Activated T-cell treated with anti-CD3 and anti-CD28 coated beads, Interleukin-2, amount 50 U/mL, for 24 hours (primary cell): ENCODE data around the gene SMIM9.
"Not testable (repeated sequence)": the region's sequence is repeated elsewhere in the genome, so short reads cannot be mapped to it uniquely, and the experiment has no call there.

ENCODE experiments used
- DNase-seq: peaks from one replicate; pipeline ENCODE4 v3.0.0-alpha.2; 2020
- H3K27ac Mint-ChIP-seq: 2 replicates; pipeline ENCODE4 v1.8.0; 2020; ENCODE audit warnings: mild to moderate bottlenecking, mixed read lengths
- H3K27me3 Mint-ChIP-seq: 2 replicates; pipeline ENCODE4 v1.8.0; 2020; ENCODE audit warnings: mixed read lengths
- H3K36me3 Mint-ChIP-seq: 2 replicates; pipeline ENCODE4 v1.8.0; 2020; ENCODE audit warnings: low read depth, mixed read lengths
- H3K4me1 Mint-ChIP-seq: 2 replicates; pipeline ENCODE4 v1.8.0; 2020; ENCODE audit warnings: low read depth, mixed read lengths
- H3K4me3 Mint-ChIP-seq: 2 replicates; pipeline ENCODE4 v1.8.0; 2020; ENCODE audit warnings: mild to moderate bottlenecking, moderate library complexity, mixed read lengths
- H3K9me3 Mint-ChIP-seq: 2 replicates; pipeline ENCODE4 v1.8.0; 2020; ENCODE audit warnings: mixed read lengths

The SMIM9 gene

DNA sequence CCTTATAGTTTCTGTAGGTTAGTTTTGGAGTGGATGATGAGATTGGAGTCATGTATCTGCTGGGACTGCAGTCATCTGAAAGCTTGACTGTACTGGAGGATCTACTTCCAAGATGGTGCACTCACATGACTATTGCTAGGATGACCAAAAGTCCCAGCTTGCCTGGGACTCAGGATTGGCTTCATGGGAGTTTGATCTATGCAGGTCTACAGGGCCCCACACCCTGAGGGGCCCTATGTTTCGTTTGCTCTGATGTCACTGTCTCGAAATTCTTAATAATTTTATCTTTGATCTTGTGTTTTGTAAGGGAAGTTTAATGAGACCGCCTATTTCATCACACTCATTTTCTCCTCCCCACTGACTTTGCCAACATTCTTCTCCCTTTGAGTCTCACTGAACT lies at the start of gene SMIM9:
SMIM9 (minus strand) TSS at position 101 of the 400 bp plus-strand sequence. CDS start 3,806 bp downstream, outside the sequence.
- H3K4me3 Mint-ChIP-seq: no peak within 1 kb of the TSS
- H3K4me1 Mint-ChIP-seq: no peaks in the 10 kb centered on the region
- no peaks in the 10 kb centered on the region for H3K9me3 Mint-ChIP-seq
- H3K27ac Mint-ChIP-seq: no peak within 1 kb of the TSS
- H3K36me3 Mint-ChIP-seq: no peaks in the 10 kb centered on the region
- H3K27me3 Mint-ChIP-seq: peaks cover 13% of the 10 kb centered on the region
- DNase-seq: no peak

GRCh38 chrX:154884069-154884468 lies 49.6 kb upstream of the SMIM9 start:
- H3K27me3 Mint-ChIP-seq, H3K36me3 Mint-ChIP-seq: not testable (repeated sequence)

DNA sequence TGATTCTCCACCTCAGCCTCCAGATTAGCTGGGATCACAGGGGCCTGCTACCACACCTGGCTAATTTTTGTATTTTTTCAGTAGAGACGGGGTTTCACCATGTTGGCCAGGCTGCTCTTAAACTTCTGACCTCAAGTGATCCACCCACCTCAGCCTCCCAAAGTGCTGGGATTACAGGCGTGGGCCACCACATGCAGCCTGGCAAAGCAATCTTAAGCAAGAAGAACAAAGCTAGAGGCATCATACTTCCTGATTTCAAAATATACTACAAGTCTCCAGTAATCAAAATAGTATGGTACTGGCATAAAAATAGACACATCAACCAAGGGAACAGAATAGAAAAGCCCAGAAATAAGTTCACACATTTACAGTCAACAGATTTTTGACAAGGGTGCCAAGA lies 38.9 kb upstream of the SMIM9 start:
- Mint-ChIP-seq H3K9me3 (peaks cover 19% of the 10 kb centered on the region), H3K4me3 (no peak overlapping the region), H3K36me3 (no peaks in the 10 kb centered on the region), H3K27me3 (no peaks in the 10 kb centered on the region), H3K27ac (no peak overlapping the region), H3K4me1 (no peaks in the 10 kb centered on the region)
- no peak for DNase-seq

More at GRCh38 chrX:154884069-154884468, 49.6 kb upstream of the SMIM9 start:
- H3K4me1 Mint-ChIP-seq, H3K27ac Mint-ChIP-seq, H3K9me3 Mint-ChIP-seq, DNase-seq, H3K4me3 Mint-ChIP-seq: not testable (repeated sequence)

DNA sequence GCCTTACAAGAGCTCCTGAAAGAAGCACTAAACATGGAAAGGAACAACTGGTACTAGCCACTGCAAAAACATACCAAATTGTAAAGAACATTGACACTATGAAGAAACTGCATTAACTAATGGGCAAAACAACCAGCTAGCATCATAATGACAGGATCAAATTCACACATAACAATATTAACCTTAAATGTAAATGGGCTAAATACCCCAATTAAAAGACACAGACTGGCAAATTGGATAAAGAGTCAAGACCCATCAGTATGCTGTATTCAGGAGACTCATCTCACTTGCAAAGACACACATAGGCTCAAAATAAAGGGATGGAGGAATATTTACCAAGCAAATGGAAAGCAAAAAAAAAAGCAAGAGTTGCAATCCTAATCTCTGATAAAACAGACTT lies 34.1 kb upstream of the SMIM9 start:
- H3K9me3 Mint-ChIP-seq: peaks cover 24% of the 10 kb centered on the region
- not testable (repeated sequence) for H3K4me3 Mint-ChIP-seq

GRCh38 chrX:154855256-154855655 lies 20.8 kb upstream of the SMIM9 start:
- H3K27ac Mint-ChIP-seq: no peak overlapping the region
- no peak for DNase-seq
- H3K4me3 Mint-ChIP-seq: no peak overlapping the region
- peaks cover 12% of the 10 kb centered on the region for H3K27me3 Mint-ChIP-seq
- H3K36me3 Mint-ChIP-seq: no peaks in the 10 kb centered on the region
- H3K9me3 Mint-ChIP-seq: no peaks in the 10 kb centered on the region
- H3K4me1 Mint-ChIP-seq: no peaks in the 10 kb centered on the region

More for the DNA sequence above, 34.1 kb upstream of the SMIM9 start:
- not testable (repeated sequence) for H3K27ac Mint-ChIP-seq, H3K27me3 Mint-ChIP-seq, H3K4me1 Mint-ChIP-seq, H3K36me3 Mint-ChIP-seq, DNase-seq

- DNase-seq: no peak
Observed at GRCh38 chrX:154850957-154851611, 16.6 kb upstream of the SMIM9 start.

GRCh38 chrX:154840856-154841255 lies 6.4 kb upstream of the SMIM9 start:
- Mint-ChIP-seq H3K4me1 (no peaks in the 10 kb centered on the region), H3K4me3 (no peak overlapping the region), H3K27ac (no peak overlapping the region), H3K27me3 (no peaks in the 10 kb centered on the region), H3K36me3 (no peaks in the 10 kb centered on the region), H3K9me3 (no peaks in the 10 kb centered on the region)
- no peak for DNase-seq

More at GRCh38 chrX:154850957-154851611, 16.6 kb upstream of the SMIM9 start:
- Mint-ChIP-seq H3K4me3 (no peak overlapping the region), H3K9me3 (no peaks in the 10 kb centered on the region), H3K27me3 (peaks cover 9% of the 10 kb centered on the region), H3K4me1 (no peaks in the 10 kb centered on the region), H3K27ac (no peak overlapping the region), H3K36me3 (no peaks in the 10 kb centered on the region)

DNA sequence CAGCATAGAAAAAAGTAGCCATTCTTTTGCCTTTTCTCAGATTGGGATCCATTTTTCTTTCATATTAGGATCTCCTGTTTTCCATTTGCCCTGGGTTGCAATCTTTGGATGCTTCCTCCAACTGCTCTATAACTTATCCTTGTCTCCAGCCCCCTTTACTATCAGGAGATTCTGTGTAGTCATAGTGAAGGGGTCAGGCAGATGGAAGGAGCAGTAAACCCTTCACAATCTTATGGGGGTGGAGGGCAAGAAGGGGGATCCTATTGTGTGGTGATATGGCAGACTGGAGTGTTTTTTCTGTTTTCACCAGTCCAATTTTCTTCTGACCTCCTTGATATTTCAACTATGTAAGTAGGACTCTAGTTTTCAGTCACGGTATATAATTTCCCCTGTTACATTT lies 1.7 kb upstream of the SMIM9 start:
- Mint-ChIP-seq H3K36me3 (no peaks in the 10 kb centered on the region), H3K4me1 (no peaks in the 10 kb centered on the region), H3K9me3 (no peaks in the 10 kb centered on the region), H3K27me3 (peaks cover 6% of the 10 kb centered on the region), H3K27ac (no peak overlapping the region), H3K4me3 (no peak overlapping the region)
- DNase-seq: no peak

- H3K9me3 Mint-ChIP-seq: no peaks in the 10 kb centered on the region
- H3K36me3 Mint-ChIP-seq: no peaks in the 10 kb centered on the region
- H3K27ac Mint-ChIP-seq: no peak overlapping the region
- no peak overlapping the region for H3K4me3 Mint-ChIP-seq
- DNase-seq: no peak
- no peaks in the 10 kb centered on the region for H3K4me1 Mint-ChIP-seq
- peaks cover 17% of the 10 kb centered on the region for H3K27me3 Mint-ChIP-seq
Observed at GRCh38 chrX:154833746-154834274, 652 bp downstream of the SMIM9 start.

- DNase-seq: no peak
- no peak overlapping the region for H3K27ac Mint-ChIP-seq
- no peaks in the 10 kb centered on the region for H3K36me3 Mint-ChIP-seq
- H3K4me3 Mint-ChIP-seq: no peak overlapping the region
- H3K27me3 Mint-ChIP-seq: peaks cover 17% of the 10 kb centered on the region
- H3K9me3 Mint-ChIP-seq: no peaks in the 10 kb centered on the region
- H3K4me1 Mint-ChIP-seq: peaks cover 10% of the 10 kb centered on the region
Observed at GRCh38 chrX:154829926-154830442, 4.5 kb downstream of the SMIM9 start.

DNA sequence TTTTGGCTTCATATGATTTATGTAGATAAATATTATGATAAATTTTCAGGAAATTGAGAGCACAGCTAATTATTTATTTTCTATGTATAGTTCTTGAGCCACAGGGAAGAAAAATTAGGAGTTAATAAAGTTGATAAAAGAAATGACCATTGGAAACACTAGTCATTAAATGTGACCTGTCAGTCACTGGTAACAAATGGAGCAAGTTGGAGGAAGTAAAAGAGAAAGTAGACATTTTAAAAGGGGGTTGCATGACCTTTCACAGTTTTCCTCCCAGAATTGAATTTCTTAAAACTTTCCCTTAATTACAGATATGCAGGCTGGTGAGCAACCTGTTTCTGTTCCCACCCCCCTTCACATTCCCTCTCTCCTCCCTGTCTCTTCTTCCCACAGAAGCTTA lies 5.3 kb downstream of the SMIM9 start:
- no peak overlapping the region for H3K4me3 Mint-ChIP-seq
- no peaks in the 10 kb centered on the region for H3K36me3 Mint-ChIP-seq
- H3K27me3 Mint-ChIP-seq: peaks cover 20% of the 10 kb centered on the region
- no peak overlapping the region for H3K27ac Mint-ChIP-seq
- no peaks in the 10 kb centered on the region for H3K9me3 Mint-ChIP-seq
- DNase-seq: no peak
- H3K4me1 Mint-ChIP-seq: peaks cover 10% of the 10 kb centered on the region

DNA sequence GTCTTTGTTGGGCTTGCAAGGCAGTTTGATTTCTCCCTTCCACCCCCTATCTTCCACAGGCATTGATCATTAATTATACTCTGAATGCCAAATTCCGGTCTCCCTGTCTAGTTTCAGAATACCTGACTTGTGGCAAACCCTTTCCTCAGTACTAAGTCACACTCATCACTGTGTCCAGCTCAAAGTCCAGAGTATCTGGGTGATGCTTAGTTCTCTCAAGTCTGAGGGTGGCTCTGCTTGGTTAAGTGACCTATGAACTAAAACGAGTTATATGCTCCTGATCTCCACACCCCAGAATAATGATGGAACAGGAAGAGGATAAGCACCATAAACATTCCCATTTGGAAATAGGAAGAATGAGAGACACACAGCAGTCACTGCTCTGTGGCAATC lies 6.5 kb downstream of the SMIM9 start:
- Mint-ChIP-seq H3K27me3 (peaks cover 20% of the 10 kb centered on the region), H3K36me3 (no peaks in the 10 kb centered on the region), H3K9me3 (no peaks in the 10 kb centered on the region), H3K4me1 (peaks cover 10% of the 10 kb centered on the region), H3K27ac (peak overlapping the region; percentile 34), H3K4me3 (no peak overlapping the region)
- DNase-seq: no peak

DNA sequence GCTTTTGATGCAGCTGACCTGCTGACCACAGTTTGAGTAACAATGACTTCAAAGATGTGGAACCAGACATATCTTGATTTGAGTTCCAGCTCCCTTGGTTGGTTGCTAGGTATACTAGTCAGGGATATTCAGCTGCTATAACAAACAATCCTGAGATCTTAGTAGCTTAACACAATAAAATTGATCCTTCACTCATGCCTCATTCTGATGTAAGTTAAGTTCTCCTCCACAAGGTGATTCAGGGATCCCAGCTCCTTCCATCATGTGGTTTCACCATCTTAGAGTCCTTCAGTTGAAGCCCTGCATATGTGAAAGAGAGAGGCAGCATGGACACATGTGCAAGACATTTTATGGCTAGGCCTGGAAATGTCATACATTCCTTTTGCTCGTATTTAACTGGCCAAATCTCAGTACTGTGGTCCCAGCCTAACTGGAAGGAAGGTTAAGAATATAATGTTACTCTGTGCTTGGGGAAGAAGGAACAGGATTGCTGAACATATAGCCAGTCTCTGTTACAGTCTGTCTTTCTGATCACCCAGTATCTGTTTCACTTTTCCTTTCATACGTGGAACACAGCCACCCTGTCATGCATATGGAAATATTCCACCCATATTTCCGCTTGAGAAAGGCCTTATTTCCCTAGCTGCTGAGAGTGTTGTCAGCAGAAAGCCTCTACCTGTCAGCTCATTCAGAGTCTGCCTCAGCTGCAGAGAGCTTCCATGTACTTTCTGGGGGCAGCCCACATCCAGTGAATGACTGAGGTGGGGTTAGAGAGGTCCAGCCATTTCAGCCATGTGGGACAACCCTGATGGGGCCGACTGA lies 7.1 kb downstream of the SMIM9 start:
- Mint-ChIP-seq H3K4me3 (no peak overlapping the region), H3K9me3 (no peaks in the 10 kb centered on the region), H3K36me3 (no peaks in the 10 kb centered on the region), H3K27ac (peak overlapping the region; percentile 34), H3K4me1 (peaks cover 10% of the 10 kb centered on the region), H3K27me3 (peaks cover 18% of the 10 kb centered on the region)
- DNase-seq: no peak

DNA sequence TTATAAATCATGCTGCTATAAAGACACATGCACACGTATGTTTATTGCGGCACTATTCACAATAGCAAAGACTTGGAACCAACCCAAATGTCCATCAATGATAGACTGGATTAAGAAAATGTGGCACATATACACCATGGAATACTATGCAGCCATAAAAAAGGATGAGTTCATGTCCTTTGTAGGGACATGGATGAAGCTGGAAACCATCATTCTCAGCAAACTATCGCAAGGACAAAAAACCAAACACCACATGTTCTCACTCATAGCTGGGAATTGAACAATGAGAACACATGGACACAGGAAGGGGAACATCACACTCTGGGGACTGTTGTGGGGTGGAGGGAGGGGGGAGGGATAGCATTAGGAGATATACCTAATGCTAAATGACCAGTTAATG lies 8.9 kb downstream of the SMIM9 start:
- not testable (repeated sequence) for H3K4me3 Mint-ChIP-seq, H3K27ac Mint-ChIP-seq, DNase-seq, H3K36me3 Mint-ChIP-seq, H3K9me3 Mint-ChIP-seq
- Mint-ChIP-seq H3K4me1 (peaks cover 10% of the 10 kb centered on the region), H3K27me3 (peaks cover 20% of the 10 kb centered on the region)

GRCh38 chrX:154824638-154825037 lies 9.8 kb downstream of the SMIM9 start:
- H3K27ac Mint-ChIP-seq: no peak overlapping the region
- H3K36me3 Mint-ChIP-seq: no peaks in the 10 kb centered on the region

More at GRCh38 chrX:154824638-154825037, 9.8 kb downstream of the SMIM9 start:
- no peak for DNase-seq
- peaks cover 17% of the 10 kb centered on the region for H3K27me3 Mint-ChIP-seq
- no peaks in the 10 kb centered on the region for H3K9me3 Mint-ChIP-seq
- H3K4me3 Mint-ChIP-seq: no peak overlapping the region
- H3K4me1 Mint-ChIP-seq: peaks cover 10% of the 10 kb centered on the region
